Measurements from ENCODE around the gene ST6GALNAC2. TPM values are rescaled to one million over a fixed set of nuclear protein-coding genes. Genes with fewer than 3 reads are reported as not detected.
A peak's percentile ranks its signal among the peaks of the same experiment; 100 is the strongest.
"Not testable (repeated sequence)": the region's sequence is repeated elsewhere in the genome, so short reads cannot be mapped to it uniquely, and the experiment has no call there.

Gene ST6GALNAC2
- total and polyA plus RNA-seq, 10 of the 15 experiments (the other 5 are each of a cell fraction or from before 2014, with no cell fraction given) = 0.08 to 0.41 (median 0.23) TPM; not detected in 6

- POLR2A ChIA-PET; in situ Hi-C loops (cut with MboI); H3K9ac ChIP-seq (ENCODE audit: control insufficient read depth, insufficient read depth, low read length); ATAC-seq; H3K4me1 ChIP-seq (ENCODE audit: control insufficient read depth, insufficient read depth, low read length); H3K36me3 ChIP-seq (ENCODE audit: control insufficient read depth in 2 of 2, insufficient read depth in 2 of 2, low read length in 1 of 2); DNase-seq (ENCODE audit: low read depth, low spot score); H3K27ac ChIP-seq (ENCODE audit: control insufficient read depth, insufficient read depth); intact Hi-C loops (cut with micrococcal nuclease; ENCODE audit: unreplicated experiment); H3K9me3 ChIP-seq (replicated peaks; ENCODE audit: control insufficient read depth, insufficient read depth, low read length); H3K27me3 ChIP-seq (replicated peaks in 1 of 2; ENCODE audit: control insufficient read depth in 2 of 2, insufficient read depth in 2 of 2, low read length in 1 of 2); BruUV-seq (replicated peaks); H3K4me2 ChIP-seq (ENCODE audit: control insufficient read depth, insufficient read depth); H4K20me1 ChIP-seq (ENCODE audit: control insufficient read depth, insufficient read depth); H2AFZ ChIP-seq (ENCODE audit: control insufficient read depth, low read depth, low read length); H3K4me3 ChIP-seq; H3K79me2 ChIP-seq (ENCODE audit: control insufficient read depth, insufficient read depth, low read length); FAIRE-seq: not testable (repeated sequence)
- ChIA-PET SMC1A (ENCODE audit: uncharacterized antibody, unreplicated experiment) (interaction anchor here (1.4 kb wide), 2 partner anchors 10 to 15 kb away, joined by 3 to 6 read pairs; no protein-coding TSS in a partner anchor), RAD21 (ENCODE audit: unreplicated experiment) (interaction anchor here (1.6 kb wide), 1 partner anchor 11 kb away, joined by 5 read pairs; no protein-coding TSS in a partner anchor), CTCF (interaction anchor here (0.8 to 2.9 kb wide), 5 partner anchors 10 to 56 kb away, joined by 3 to 14 read pairs (median 3); no protein-coding TSS in a partner anchor)
- 50% methylated on average over 13 of the region's 13 CpGs for WGBS (ENCODE audit: insufficient coverage, insufficient replicate concordance, low lambda C conversion rate, missing lambda C conversion rate)
- TF ChIP-seq NFYB (IDR thresholded peaks at IDR 0.05; ENCODE audit: insufficient read depth, low read depth, low read length) = peak; percentile 60; the same call in 1 of the 2 replicates
Measured at GRCh38 chr17:76614064-76614759, 28.6 kb upstream of the ST6GALNAC2 start.

DNA sequence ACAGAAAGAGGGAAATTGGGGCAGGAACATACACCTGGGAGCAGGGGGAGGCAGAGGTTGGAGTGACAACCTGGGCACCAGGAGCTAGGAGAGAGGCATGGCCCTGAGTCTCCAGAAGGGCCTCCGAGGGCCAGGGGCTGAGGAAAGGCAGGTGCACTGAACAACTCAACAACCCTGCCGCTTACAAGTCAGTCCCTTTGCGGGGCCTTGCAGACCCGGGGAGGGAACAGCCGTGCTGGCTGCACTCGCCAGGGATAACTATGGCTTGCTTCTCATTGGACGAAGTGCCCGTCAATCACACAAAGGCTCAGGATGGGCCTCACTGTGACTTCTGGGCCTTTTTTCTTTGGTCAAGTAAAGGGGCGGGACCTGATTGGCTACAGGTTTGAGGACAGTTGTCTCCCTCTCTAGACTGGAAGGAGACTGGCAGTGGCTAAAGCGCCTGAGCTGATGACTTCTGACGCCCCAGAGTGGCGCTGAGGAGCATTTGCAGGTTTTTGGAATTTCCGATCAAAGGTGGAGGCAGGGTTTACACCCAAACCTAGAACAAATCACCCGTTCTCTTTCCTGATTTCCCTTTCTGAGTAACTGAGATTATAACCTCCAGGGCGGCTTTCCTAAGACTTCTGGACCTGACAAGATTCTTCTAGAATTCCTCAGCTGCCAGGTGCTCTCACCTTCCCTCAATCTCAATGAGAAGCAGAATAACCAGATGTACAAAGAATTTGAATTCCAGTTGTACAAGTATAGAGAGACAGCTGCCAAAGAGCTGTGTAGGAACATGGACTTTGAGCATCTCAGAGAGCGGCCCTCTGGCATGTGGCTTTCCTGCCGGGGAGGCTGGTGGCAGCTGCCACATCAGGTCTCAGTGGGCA lies 27.6 kb upstream of the ST6GALNAC2 start:
- in situ Hi-C loops (cut with MboI) (no loop called here), intact Hi-C loops (cut with micrococcal nuclease; ENCODE audit: unreplicated experiment) (no loop called here)
- H3K4me3 ChIP-seq = no peak overlapping the region
- H3K36me3 ChIP-seq (ENCODE audit: control insufficient read depth in 2 of 2, insufficient read depth in 2 of 2, low read length in 1 of 2) = no peaks in the 10 kb centered on the region
- H3K27ac ChIP-seq (ENCODE audit: control insufficient read depth, insufficient read depth) = no peak overlapping the region
- no TSS peak for BruUV-seq (replicated peaks)
- H4K20me1 ChIP-seq (ENCODE audit: control insufficient read depth, insufficient read depth) = no peaks in the 10 kb centered on the region
- FAIRE-seq (no peak), DNase-seq (ENCODE audit: low read depth, low spot score) (no peak), ATAC-seq (peak; percentile 34; the same call in 2 of the 3 replicates)
- H3K79me2 ChIP-seq (ENCODE audit: control insufficient read depth, insufficient read depth, low read length) = no peaks in the 10 kb centered on the region
- TF ChIP-seq, protein P1, sequence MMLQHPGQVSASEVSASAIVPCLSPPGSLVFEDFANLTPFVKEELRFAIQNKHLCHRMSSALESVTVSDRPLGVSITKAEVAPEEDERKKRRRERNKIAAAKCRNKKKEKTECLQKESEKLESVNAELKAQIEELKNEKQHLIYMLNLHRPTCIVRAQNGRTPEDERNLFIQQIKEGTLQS (IDR thresholded peaks at IDR 0.05; ENCODE audit: borderline replicate concordance, extremely low read depth, low read depth, low read length) = no peak
- TF ChIP-seq, protein P2, sequence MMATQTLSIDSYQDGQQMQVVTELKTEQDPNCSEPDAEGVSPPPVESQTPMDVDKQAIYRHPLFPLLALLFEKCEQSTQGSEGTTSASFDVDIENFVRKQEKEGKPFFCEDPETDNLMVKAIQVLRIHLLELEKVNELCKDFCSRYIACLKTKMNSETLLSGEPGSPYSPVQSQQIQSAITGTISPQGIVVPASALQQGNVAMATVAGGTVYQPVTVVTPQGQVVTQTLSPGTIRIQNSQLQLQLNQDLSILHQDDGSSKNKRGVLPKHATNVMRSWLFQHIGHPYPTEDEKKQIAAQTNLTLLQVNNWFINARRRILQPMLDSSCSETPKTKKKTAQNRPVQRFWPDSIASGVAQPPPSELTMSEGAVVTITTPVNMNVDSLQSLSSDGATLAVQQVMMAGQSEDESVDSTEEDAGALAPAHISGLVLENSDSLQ (IDR thresholded peaks at IDR 0.05) = peak; percentile 72
- no peaks in the 10 kb centered on the region; the same call in 2 of the 3 replicates for H3K9me3 ChIP-seq (replicated peaks; ENCODE audit: control insufficient read depth, insufficient read depth, low read length)
- H3K4me2 ChIP-seq (ENCODE audit: control insufficient read depth, insufficient read depth) = no peak overlapping the region
- ChIA-PET SMC1A (ENCODE audit: uncharacterized antibody, unreplicated experiment) (interaction anchor here (0.9 to 1.4 kb wide), 3 partner anchors 11 to 14 kb away, joined by 3 to 6 read pairs (median 3); no protein-coding TSS in a partner anchor), RAD21 (ENCODE audit: unreplicated experiment) (interaction anchor here (1.6 kb wide), 1 partner anchor 12 kb away, joined by 5 read pairs; no protein-coding TSS in a partner anchor), POLR2A (no interaction called here), CTCF (interaction anchor here (0.6 to 2.9 kb wide), 9 partner anchors 9 to 189 kb away, joined by 3 to 14 read pairs (median 4); no protein-coding TSS in a partner anchor)
- H2AFZ ChIP-seq (ENCODE audit: control insufficient read depth, low read depth, low read length) = no peak overlapping the region
- H3K4me1 ChIP-seq (ENCODE audit: control insufficient read depth, insufficient read depth, low read length) = no peaks in the 10 kb centered on the region
- H3K27me3 ChIP-seq (replicated peaks in 1 of 2; ENCODE audit: control insufficient read depth in 2 of 2, insufficient read depth in 2 of 2, low read length in 1 of 2) = no peaks in the 10 kb centered on the region
- WGBS (ENCODE audit: insufficient coverage, insufficient replicate concordance, low lambda C conversion rate, missing lambda C conversion rate) = 38% methylated on average over 17 of the region's 17 CpGs
- H3K9ac ChIP-seq (ENCODE audit: control insufficient read depth, insufficient read depth, low read length) = no peak overlapping the region

Data from GM12878 (cell line).